T-helper 22 cell (primary cell): Measurements from ENCODE around the gene ZBTB34.
"Not testable (repeated sequence)": the region's sequence is repeated elsewhere in the genome, so short reads cannot be mapped to it uniquely, and the experiment has no call there.

Experiments
- DNase-seq: peaks from one replicate; pipeline ENCODE4 v3.0.0-alpha.2; 2020; ENCODE audit warnings: low read depth

Gene ZBTB34

GRCh38 chr9:126860077-126860756, at the start of gene ZBTB34:
Gene ZBTB34 (plus strand): TSS chr9:126860639. CDS start chr9:126879400, 18,761 bp downstream.
- DNase-seq: peak; percentile 52

GRCh38 chr9:126813072-126813471, 47.4 kb upstream of the ZBTB34 start:
- DNase-seq: no peak

- no peak for DNase-seq
Observed at GRCh38 chr9:126814091-126814490, 46.3 kb upstream of the ZBTB34 start.

- DNase-seq: not testable (repeated sequence)
Observed at GRCh38 chr9:126817615-126818014, 42.8 kb upstream of the ZBTB34 start.

- DNase-seq: no peak
Observed at GRCh38 chr9:126818482-126818881, 42.0 kb upstream of the ZBTB34 start.

- DNase-seq: no peak
Observed at GRCh38 chr9:126819482-126819881, 41.0 kb upstream of the ZBTB34 start.

GRCh38 chr9:126822278-126822677, 38.2 kb upstream of the ZBTB34 start:
- DNase-seq: no peak

GRCh38 chr9:126822873-126823272, 37.6 kb upstream of the ZBTB34 start:
- no peak for DNase-seq

GRCh38 chr9:126824052-126824451, 36.4 kb upstream of the ZBTB34 start:
- DNase-seq: not testable (repeated sequence)

GRCh38 chr9:126827227-126827626, 33.2 kb upstream of the ZBTB34 start:
- no peak for DNase-seq

- no peak for DNase-seq
Observed at GRCh38 chr9:126829035-126829434, 31.4 kb upstream of the ZBTB34 start.

- DNase-seq: no peak
Observed at GRCh38 chr9:126830827-126831226, 29.6 kb upstream of the ZBTB34 start.

- DNase-seq: no peak
Observed at GRCh38 chr9:126832440-126832839, 28.0 kb upstream of the ZBTB34 start.

GRCh38 chr9:126833020-126833419, 27.4 kb upstream of the ZBTB34 start:
- no peak for DNase-seq

GRCh38 chr9:126833710-126834345, 26.6 kb upstream of the ZBTB34 start:
- no peak for DNase-seq

GRCh38 chr9:126834672-126835071, 25.8 kb upstream of the ZBTB34 start:
- no peak for DNase-seq

- DNase-seq: no peak
Observed at GRCh38 chr9:126836216-126836615, 24.2 kb upstream of the ZBTB34 start.

GRCh38 chr9:126838055-126838811, 22.2 kb upstream of the ZBTB34 start:
- DNase-seq: no peak

- no peak for DNase-seq
Observed at GRCh38 chr9:126838895-126839294, 21.5 kb upstream of the ZBTB34 start.

- no peak for DNase-seq
Observed at GRCh38 chr9:126839301-126839700, 21.1 kb upstream of the ZBTB34 start.

- DNase-seq: no peak
Observed at GRCh38 chr9:126842220-126842842, 18.1 kb upstream of the ZBTB34 start.

- no peak for DNase-seq
Observed at GRCh38 chr9:126842977-126843799, 17.3 kb upstream of the ZBTB34 start.
